CD4-positive, alpha-beta T cell (primary cell): ENCODE results near the gene ZBTB48. TPM values are rescaled to one million over a fixed set of nuclear protein-coding genes. Genes with fewer than 3 reads are reported as not detected.
A peak's percentile ranks its signal among the peaks of the same experiment; 100 is the strongest.

Experiments used
- ATAC-seq: fragments of 200-7000 bp; cut with Tn5 transposase; one replicate; pipeline ENCODE4 v1.10.0; 2022; ENCODE audit warnings: mild to moderate bottlenecking; ENCODE audit not compliant: poor library complexity
- CTCF ChIA-PET: fragments of 350-600 bp; sonication (Branson Sonifier 250); formaldehyde crosslinking; loops from one replicate; lab custom pipeline; 2021; ENCODE audit warnings: antibody characterized with exemption, inconsistent platforms; lab: Charles Lee
- POLR2A ChIA-PET: fragments of 350-600 bp; sonication (Branson Sonifier 250); formaldehyde crosslinking; loops from one replicate; lab custom pipeline; 2021; ENCODE audit warnings: antibody characterized with exemption, inconsistent platforms; lab: Charles Lee
- DNase-seq, 14 experiments: peaks; one replicate each; pipeline ENCODE4 v3.0.0-alpha.2; 2013 to 2020; ENCODE audit warnings: mixed read lengths in 2 of 14
- H3K27ac ChIP-seq, 2 donors: one replicate each; pipeline versions ENCODE4 v1.5.1 to v1.7.0; 2013; ENCODE audit warnings: low read length in 2 of 2, low read depth in 1 of 2, mild to moderate bottlenecking in 1 of 2
- H3K27me3 ChIP-seq, 2 experiments: 1 replicate in 1 of 2; 2 replicates in 1 of 2; pipeline versions ENCODE4 v1.6.1 to v1.7.0; 2013; ENCODE audit warnings: low read length in 2 of 2, control low read depth in 1 of 2, mild to moderate bottlenecking in 1 of 2, moderate library complexity in 1 of 2; ENCODE audit not compliant: insufficient read depth in 2 of 2, control insufficient read depth in 1 of 2
- H3K36me3 ChIP-seq: one replicate; pipeline ENCODE4 v1.6.1; 2013; ENCODE audit warnings: low read length, control low read depth; ENCODE audit not compliant: insufficient read depth
- H3K4me1 ChIP-seq: one replicate; pipeline ENCODE4 v1.6.1; 2013; ENCODE audit warnings: low read length, control low read depth; ENCODE audit not compliant: insufficient read depth
- H3K4me3 ChIP-seq: one replicate; pipeline ENCODE4 v1.5.1; 2013; ENCODE audit warnings: mild to moderate bottlenecking, low read length, moderate library complexity
- H3K9me3 ChIP-seq, 2 experiments: 1 replicate in 1 of 2; 2 replicates in 1 of 2; pipeline versions ENCODE4 v1.6.1 to v1.7.0; 2013; ENCODE audit warnings: low read length in 2 of 2, mild to moderate bottlenecking in 2 of 2, control low read depth in 1 of 2, moderate library complexity in 1 of 2; ENCODE audit not compliant: control insufficient read depth in 1 of 2, insufficient read depth in 1 of 2
- H3K27ac Mint-ChIP-seq: one replicate; pipeline ENCODE4 v1.8.0; 2020; ENCODE audit warnings: mixed read lengths
- H3K27me3 Mint-ChIP-seq: one replicate; pipeline ENCODE4 v1.8.0; 2021; ENCODE audit warnings: mixed read lengths
- H3K36me3 Mint-ChIP-seq: one replicate; pipeline ENCODE4 v1.8.0; 2021; ENCODE audit warnings: low read depth, mixed read lengths
- H3K4me1 Mint-ChIP-seq: one replicate; pipeline ENCODE4 v1.8.0; 2021; ENCODE audit warnings: low read depth, mixed read lengths
- H3K4me3 Mint-ChIP-seq: one replicate; pipeline ENCODE4 v1.8.0; 2020; ENCODE audit warnings: mild to moderate bottlenecking, mixed read lengths
- H3K9me3 Mint-ChIP-seq: one replicate; pipeline ENCODE4 v1.8.0; 2020; ENCODE audit warnings: mixed read lengths
- intact Hi-C, 2 experiments: fragments of 100-400 bp; cut with DNase I in 1 of 2; cut with micrococcal nuclease in 1 of 2; formaldehyde crosslinking; loops; one replicate each; pipeline versions ENCODE4 v1.15.1 to v1.9.0; 2023 to 2025; cut with DNase I, micrococcal nuclease
- total RNA-seq, 174 experiments: library from RNA in 2 of 174; stranded (reverse) in 2 of 174; gene quantifications; one replicate each; pipeline ENCODE4 v1.2.3 and lab custom pipeline; 2021 to 2026
- TF ChIP-seq, protein P1 (sequence below): fragments of 200-600 bp; IDR thresholded peaks from one replicate; pipeline ENCODE4 v1.8.0; 2022; ENCODE audit warnings: antibody characterized with exemption, mild to moderate bottlenecking

The ZBTB48 gene
- total RNA-seq, 2 experiments from 2014 or later = 31.4 to 31.7 TPM

DNA sequence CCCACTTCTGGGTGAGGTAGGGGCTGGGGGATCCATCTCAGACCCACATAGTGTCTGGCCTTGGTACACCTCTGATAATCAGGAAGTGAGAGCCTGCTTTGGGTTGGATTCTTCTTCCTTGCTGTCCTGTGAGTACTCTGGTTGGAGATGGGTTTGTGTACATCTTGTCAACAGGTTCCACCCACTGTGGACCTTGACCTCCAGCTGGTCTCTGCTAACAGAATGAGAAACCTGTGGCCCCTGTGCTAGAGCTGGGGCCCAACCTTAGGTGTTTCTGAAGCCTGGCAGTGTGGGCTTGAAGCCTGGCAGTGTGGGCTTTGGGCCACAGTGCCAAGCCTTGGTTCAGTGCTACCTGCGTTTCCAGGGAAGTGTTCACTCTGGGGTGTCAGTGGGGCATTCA, 2.6 kb downstream of the ZBTB48 start:
- H3K4me3 Mint-ChIP-seq = peak overlapping the region; percentile 98
- no peak overlapping the region for H3K4me3 ChIP-seq
- H3K4me1 Mint-ChIP-seq = peaks cover 49% of the 10 kb centered on the region
- no peaks in the 10 kb centered on the region for H3K9me3 Mint-ChIP-seq
- peak overlapping the region; percentile 93 for H3K27ac Mint-ChIP-seq
- DNase-seq (no peak), ATAC-seq (no peak)
- H3K4me1 ChIP-seq = peaks cover 52% of the 10 kb centered on the region
- no peaks in the 10 kb centered on the region for H3K9me3 ChIP-seq
- peak overlapping the region in 1 of 2 donors; percentile 34 for H3K27ac ChIP-seq
- ChIA-PET CTCF (interaction anchor here (1.8 kb wide), 1 partner anchor 19 kb away, joined by 4 read pairs; no protein-coding TSS in a partner anchor), POLR2A (interaction anchor here (7.2 kb wide), 1 partner anchor 20 kb away, joined by 139 read pairs; the partner anchor contains the start of gene KLHL21)
- H3K27me3 ChIP-seq = no peaks in the 10 kb centered on the region
- H3K36me3 ChIP-seq = peaks cover 10% of the 10 kb centered on the region
- no peaks in the 10 kb centered on the region for H3K27me3 Mint-ChIP-seq
- H3K36me3 Mint-ChIP-seq = peaks cover 16% of the 10 kb centered on the region
- intact Hi-C loops = no loop called here
- TF ChIP-seq, protein P1, sequence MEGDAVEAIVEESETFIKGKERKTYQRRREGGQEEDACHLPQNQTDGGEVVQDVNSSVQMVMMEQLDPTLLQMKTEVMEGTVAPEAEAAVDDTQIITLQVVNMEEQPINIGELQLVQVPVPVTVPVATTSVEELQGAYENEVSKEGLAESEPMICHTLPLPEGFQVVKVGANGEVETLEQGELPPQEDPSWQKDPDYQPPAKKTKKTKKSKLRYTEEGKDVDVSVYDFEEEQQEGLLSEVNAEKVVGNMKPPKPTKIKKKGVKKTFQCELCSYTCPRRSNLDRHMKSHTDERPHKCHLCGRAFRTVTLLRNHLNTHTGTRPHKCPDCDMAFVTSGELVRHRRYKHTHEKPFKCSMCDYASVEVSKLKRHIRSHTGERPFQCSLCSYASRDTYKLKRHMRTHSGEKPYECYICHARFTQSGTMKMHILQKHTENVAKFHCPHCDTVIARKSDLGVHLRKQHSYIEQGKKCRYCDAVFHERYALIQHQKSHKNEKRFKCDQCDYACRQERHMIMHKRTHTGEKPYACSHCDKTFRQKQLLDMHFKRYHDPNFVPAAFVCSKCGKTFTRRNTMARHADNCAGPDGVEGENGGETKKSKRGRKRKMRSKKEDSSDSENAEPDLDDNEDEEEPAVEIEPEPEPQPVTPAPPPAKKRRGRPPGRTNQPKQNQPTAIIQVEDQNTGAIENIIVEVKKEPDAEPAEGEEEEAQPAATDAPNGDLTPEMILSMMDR = no peak

DNA sequence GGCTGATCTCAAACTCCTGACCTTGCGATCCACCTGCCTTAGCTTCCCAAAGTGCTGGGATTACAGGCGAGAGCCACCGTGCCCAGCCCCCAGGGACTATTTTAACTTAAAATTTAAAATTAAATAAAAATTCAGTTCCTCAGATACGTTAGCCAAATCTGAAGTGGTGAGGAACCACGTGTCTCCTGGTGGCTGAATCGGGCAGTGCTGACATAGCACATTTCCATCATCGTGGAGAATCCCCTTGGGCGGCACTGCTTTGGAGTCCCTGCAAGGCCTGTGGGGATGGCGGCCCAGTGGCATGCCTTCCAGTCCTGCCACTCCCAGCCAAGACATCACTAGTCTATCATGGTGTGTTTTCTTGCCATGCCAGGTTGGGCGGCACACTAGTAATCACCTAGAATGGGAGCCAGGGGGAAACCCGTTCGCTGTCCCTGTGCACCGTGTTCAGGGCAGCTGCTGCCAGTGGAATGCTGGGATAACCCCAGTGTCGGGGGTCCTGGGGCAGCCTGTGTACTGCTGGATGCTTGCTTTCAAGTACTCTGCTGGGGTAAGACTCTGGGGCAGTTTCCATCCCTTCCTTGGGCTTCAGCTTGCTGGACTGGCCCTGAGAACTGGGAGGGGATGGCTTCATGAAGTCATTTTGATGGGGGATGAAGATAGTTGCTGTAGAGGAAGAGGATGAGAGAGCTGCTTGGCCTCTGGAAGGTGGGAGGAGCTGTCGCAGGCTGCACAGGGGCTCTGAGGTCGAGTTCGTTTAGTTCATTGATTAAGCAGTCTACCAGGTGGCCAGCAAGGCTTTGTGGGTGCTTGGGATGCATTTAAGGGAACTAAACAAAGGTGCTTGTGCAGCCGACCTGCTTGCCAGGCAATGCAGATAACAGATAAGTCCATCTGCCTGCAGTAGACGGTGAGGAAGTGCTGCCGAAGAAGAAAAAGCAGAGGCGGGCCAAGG, 4.6 kb downstream of the ZBTB48 start:
- no peaks in the 10 kb centered on the region for H3K27me3 Mint-ChIP-seq
- Histone ChIP-seq H3K4me3 (no peak overlapping the region), H3K27ac (no peak overlapping the region), H3K9me3 (no peaks in the 10 kb centered on the region), H3K36me3 (peaks cover 25% of the 10 kb centered on the region), H3K4me1 (peaks cover 58% of the 10 kb centered on the region), H3K27me3 (no peaks in the 10 kb centered on the region)
- H3K9me3 Mint-ChIP-seq = no peaks in the 10 kb centered on the region
- H3K4me1 Mint-ChIP-seq = peaks cover 50% of the 10 kb centered on the region
- DNase-seq = no peak
- no peak for ATAC-seq
- peaks cover 33% of the 10 kb centered on the region for H3K36me3 Mint-ChIP-seq
- ChIA-PET CTCF (interaction anchor here (1.3 kb wide), 1 partner anchor 30 kb away, joined by 5 read pairs; the partner anchor contains the start of gene NOL9), POLR2A (interaction anchor here (7.2 kb wide), 1 partner anchor 18 kb away, joined by 139 read pairs; the partner anchor contains the start of gene KLHL21)
- intact Hi-C loops = no loop called here
- peak overlapping the region; percentile 27 for H3K4me3 Mint-ChIP-seq
- TF ChIP-seq, protein P1 = no peak
- peak overlapping the region; percentile 66 for H3K27ac Mint-ChIP-seq

DNA sequence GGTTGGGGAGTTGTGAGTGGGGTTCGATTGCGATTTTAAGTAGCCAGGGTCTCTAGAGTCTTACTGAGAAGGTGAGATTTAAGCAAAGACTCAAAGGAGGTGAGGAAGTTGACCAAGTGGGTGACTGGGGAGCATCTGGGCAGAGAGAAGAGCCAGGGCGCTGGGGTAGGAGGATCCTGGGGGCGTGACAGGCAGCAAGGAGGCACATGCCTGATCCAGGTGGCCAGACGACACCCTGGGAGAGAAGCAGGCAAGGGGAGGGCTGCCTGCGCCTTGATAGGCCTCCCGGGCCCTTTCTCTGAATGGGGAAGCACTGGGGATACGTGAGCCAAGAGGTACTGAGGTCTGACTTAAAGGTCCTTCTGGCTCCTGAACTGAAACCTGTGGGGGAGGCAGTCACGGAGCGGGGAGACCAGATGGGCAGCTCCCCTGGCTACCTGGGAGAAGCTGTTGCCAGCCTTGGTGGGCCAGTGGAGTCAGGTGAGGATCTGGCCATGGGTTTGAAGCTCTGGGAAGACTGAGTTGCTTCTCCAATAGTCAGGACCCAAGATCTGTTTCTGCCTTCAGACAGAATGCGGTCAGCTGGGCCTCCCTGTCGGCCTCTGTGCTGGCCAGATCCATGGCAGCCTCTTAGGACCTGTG, 5.4 kb downstream of the ZBTB48 start:
- Histone ChIP-seq H3K9me3 (no peaks in the 10 kb centered on the region), H3K4me3 (no peak overlapping the region), H3K27me3 (no peaks in the 10 kb centered on the region), H3K27ac (no peak overlapping the region), H3K36me3 (peaks cover 33% of the 10 kb centered on the region), H3K4me1 (peaks cover 54% of the 10 kb centered on the region)
- Mint-ChIP-seq H3K27ac (peak overlapping the region; percentile 66), H3K4me3 (peak overlapping the region; percentile 27), H3K4me1 (peaks cover 43% of the 10 kb centered on the region), H3K9me3 (no peaks in the 10 kb centered on the region), H3K36me3 (peaks cover 34% of the 10 kb centered on the region), H3K27me3 (no peaks in the 10 kb centered on the region)
- ChIA-PET CTCF (no interaction called here), POLR2A (interaction anchor here (7.2 kb wide), 1 partner anchor 17 kb away, joined by 139 read pairs; the partner anchor contains the start of gene KLHL21)
- TF ChIP-seq, protein P1 = no peak
- intact Hi-C loops = no loop called here
- DNase-seq = no peak
- no peak for ATAC-seq
